ENCODE results near the gene DBH. TPM values are rescaled to one million over a fixed set of nuclear protein-coding genes. Genes with fewer than 3 reads are reported as not detected.

DBH gene
- total RNA-seq, 1 donor from 2014 or later, result not detected

DNA sequence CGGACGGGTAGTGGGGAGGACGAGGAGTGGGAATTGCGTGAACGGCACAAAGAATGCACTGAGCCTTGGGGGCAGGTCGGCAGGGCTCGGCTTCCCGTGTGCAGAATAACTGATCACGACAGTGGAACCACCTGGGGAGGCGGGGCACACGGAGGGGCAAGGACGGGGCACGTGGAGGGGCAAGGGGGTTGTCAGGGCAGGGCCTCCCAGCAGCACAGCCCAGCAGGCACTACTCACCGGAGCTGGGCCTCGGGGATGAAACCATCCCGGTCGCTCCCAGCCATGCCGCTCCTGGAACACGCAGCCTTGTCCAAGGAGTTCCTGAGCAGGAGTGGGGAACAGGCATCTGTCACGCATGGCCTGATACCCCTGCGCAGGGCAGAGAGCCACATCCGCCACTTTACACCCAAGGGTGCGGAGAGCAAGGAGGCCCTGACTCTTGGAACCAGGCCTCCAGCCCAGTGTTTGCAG, 68.6 kb downstream of the DBH start:
- no peaks in the 10 kb centered on the region for H3K36me3 ChIP-seq
- peaks cover 25% of the 10 kb centered on the region for H3K4me1 ChIP-seq
- ATAC-seq, result no peak
- H3K27ac ChIP-seq, result no peak overlapping the region
- no peaks in the 10 kb centered on the region for H3K9me3 ChIP-seq
- intact Hi-C loops (cut with DNase I), result no loop called here
- H3K4me3 ChIP-seq, result no peak overlapping the region
- no peak for TF ChIP-seq CTCF (IDR thresholded peaks at IDR 0.05)
- H3K27me3 ChIP-seq, result no peaks in the 10 kb centered on the region
- DNase-seq, result peak; percentile 32

- ATAC-seq, result no peak
- DNase-seq, result no peak
These were observed 69.4 kb downstream of the DBH start for GRCh38 chr9:133705576-133705975.

GRCh38 chr9:133706307-133707050, 70.3 kb downstream of the DBH start:
- DNase-seq (peak; percentile 54), ATAC-seq (no peak)
- no peak for TF ChIP-seq CTCF (IDR thresholded peaks at IDR 0.05)
- no peak overlapping the region for H3K4me3 ChIP-seq
- H3K27me3 ChIP-seq, result no peaks in the 10 kb centered on the region
- no peaks in the 10 kb centered on the region for H3K36me3 ChIP-seq
- no peaks in the 10 kb centered on the region for H3K9me3 ChIP-seq
- H3K4me1 ChIP-seq, result peaks cover 19% of the 10 kb centered on the region
- intact Hi-C loops (cut with DNase I), result no loop called here
- peak overlapping the region; percentile 56 for H3K27ac ChIP-seq

More at GRCh38 chr9:133705576-133705975, 69.4 kb downstream of the DBH start:
- no peaks in the 10 kb centered on the region for H3K36me3 ChIP-seq
- H3K9me3 ChIP-seq, result no peaks in the 10 kb centered on the region
- H3K27ac ChIP-seq, result no peak overlapping the region
- TF ChIP-seq CTCF (IDR thresholded peaks at IDR 0.05), result no peak
- H3K4me1 ChIP-seq, result peaks cover 25% of the 10 kb centered on the region
- no peak overlapping the region for H3K4me3 ChIP-seq
- H3K27me3 ChIP-seq, result no peaks in the 10 kb centered on the region
- intact Hi-C loops (cut with DNase I), result no loop called here

GRCh38 chr9:133707065-133707762, 71.1 kb downstream of the DBH start:
- H3K4me1 ChIP-seq, result peaks cover 19% of the 10 kb centered on the region
- H3K27ac ChIP-seq, result peak overlapping the region; percentile 56
- DNase-seq, result peak; percentile 56
- ATAC-seq, result no peak
- H3K4me3 ChIP-seq, result no peak overlapping the region
- H3K27me3 ChIP-seq, result no peaks in the 10 kb centered on the region
- H3K9me3 ChIP-seq, result no peaks in the 10 kb centered on the region
- intact Hi-C loops (cut with DNase I), result no loop called here
- no peak for TF ChIP-seq CTCF (IDR thresholded peaks at IDR 0.05)
- no peaks in the 10 kb centered on the region for H3K36me3 ChIP-seq

DNA sequence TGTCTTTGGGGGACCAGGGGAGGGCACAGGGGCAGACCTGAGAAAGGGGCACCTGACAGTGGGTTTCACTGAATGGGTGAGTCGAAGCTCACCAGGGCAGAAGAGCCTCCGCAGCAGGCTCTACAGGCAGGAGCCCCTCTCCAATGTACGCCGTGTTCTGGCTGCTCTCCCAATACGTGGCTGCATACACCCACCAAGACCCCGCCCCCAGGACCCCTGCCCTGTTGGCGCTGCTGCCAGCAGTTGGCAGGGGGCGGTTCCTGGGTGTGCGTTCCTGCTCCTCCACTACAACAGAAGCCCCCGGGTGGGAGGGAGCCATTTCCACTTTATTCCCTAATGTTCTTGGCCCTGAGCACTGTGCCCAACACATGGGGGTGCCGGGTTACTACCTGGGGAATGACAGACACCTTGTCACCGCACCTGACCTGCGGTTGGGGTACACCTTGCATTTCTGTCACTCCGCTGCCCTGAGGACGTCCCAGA, 71.6 kb downstream of the DBH start:
- TF ChIP-seq CTCF (IDR thresholded peaks at IDR 0.05), result no peak
- intact Hi-C loops (cut with DNase I), result no loop called here
- no peak for ATAC-seq
- no peaks in the 10 kb centered on the region for H3K9me3 ChIP-seq
- H3K36me3 ChIP-seq, result no peaks in the 10 kb centered on the region
- no peak overlapping the region for H3K4me3 ChIP-seq
- H3K27ac ChIP-seq, result peak overlapping the region; percentile 56
- peak; percentile 53 for DNase-seq
- H3K27me3 ChIP-seq, result no peaks in the 10 kb centered on the region
- H3K4me1 ChIP-seq, result peaks cover 16% of the 10 kb centered on the region
